Measurements from ENCODE around the gene LSAMP. TPM values are rescaled to one million over a fixed set of nuclear protein-coding genes. Genes with fewer than 3 reads are reported as not detected.

LSAMP gene
- total and polyA plus RNA-seq, 9 of the 15 experiments (the other 6 are each of a cell fraction or from before 2014, with no cell fraction given): 0.09 to 0.11 TPM; not detected in 7

GRCh38 chr3:115898656-115899410, 546.5 kb downstream of the LSAMP start:
- no peaks in the 10 kb centered on the region for H4K20me1 ChIP-seq (replicated peaks; ENCODE audit: control insufficient read depth, insufficient read depth, low read length)
- H3K9me3 ChIP-seq (replicated peaks; ENCODE audit: control insufficient read depth, insufficient read depth, low read depth, low read length): no peaks in the 10 kb centered on the region
- no peak overlapping the region for H3K4me2 ChIP-seq (ENCODE audit: insufficient read depth, low read length)
- H3K79me2 ChIP-seq (ENCODE audit: control insufficient read depth, insufficient read depth, low read length): no peaks in the 10 kb centered on the region
- no peak overlapping the region for H3K4me3 ChIP-seq
- H3K9me1 ChIP-seq (ENCODE audit: control insufficient read depth, insufficient read depth, low read length): no peaks in the 10 kb centered on the region
- ATAC-seq (no peak), FAIRE-seq (no peak), DNase-seq (ENCODE audit: extremely low read depth in 1 of 4, low spot score in 3 of 4) (no peak)
- no peak for TF ChIP-seq ZNF121 (CRISPR knock-in tag; conservative IDR thresholded peaks at IDR 0.05)
- no peak for TF ChIP-seq MTA2 (IDR thresholded peaks at IDR 0.05; ENCODE audit: low read depth)
- no peak for TF ChIP-seq BMI1 (IDR thresholded peaks at IDR 0.05; ENCODE audit: low read length)
- TF ChIP-seq TEAD2 (tag; IDR thresholded peaks at IDR 0.05): no peak
- TF ChIP-seq GABPB2 (CRISPR knock-in tag; conservative IDR thresholded peaks at IDR 0.05): no peak
- no peak for TF ChIP-seq ZNF512 (tag; IDR thresholded peaks at IDR 0.05)
- no peak for TF ChIP-seq ZBTB11 (CRISPR knock-in tag; IDR thresholded peaks at IDR 0.05)
- TF ChIP-seq PREB (CRISPR knock-in tag; IDR thresholded peaks at IDR 0.05): no peak
- H3K27ac ChIP-seq (ENCODE audit: extremely low read depth, low read depth, low read length): no peak overlapping the region
- no peaks in the 10 kb centered on the region for H3K27me3 ChIP-seq (ENCODE audit: control insufficient read depth in 2 of 2, insufficient read depth in 2 of 2, low read length in 2 of 2)
- no peak overlapping the region for H3K9ac ChIP-seq (ENCODE audit: insufficient read depth in 1 of 2, low read depth in 2 of 2, low read length in 2 of 2)
- WGBS (ENCODE audit: insufficient coverage, low coverage, missing lambda C conversion rate): 0% methylated on average over 3 of the region's 3 CpGs
- H2AFZ ChIP-seq (ENCODE audit: low read depth, low read length): no peak overlapping the region
- intact Hi-C loops (cut with micrococcal nuclease) (no loop called here), in situ Hi-C loops (cut with MboI) (no loop called here)
- ChIA-PET POLR2A (no interaction called here), CTCF (ENCODE audit: low intra/inter-chr PET ratio) (no interaction called here)
- H3K4me1 ChIP-seq (replicated peaks in 1 of 2; ENCODE audit: control insufficient read depth in 2 of 2, insufficient read depth in 2 of 2, low read length in 2 of 2): no peaks in the 10 kb centered on the region
- no peaks in the 10 kb centered on the region for H3K36me3 ChIP-seq (ENCODE audit: control insufficient read depth, insufficient read depth, low read length)
- no TSS peak for BruUV-seq (replicated peaks)
